SK-N-SH (cell line): ENCODE data around the gene ARHGEF25. TPM values are rescaled to one million over a fixed set of nuclear protein-coding genes. Genes with fewer than 3 reads are reported as not detected.
A peak's percentile ranks its signal among the peaks of the same experiment; 100 is the strongest.

ENCODE experiments used
- CTCF ChIA-PET: fragments of 300-600, 350-600 bp; formaldehyde crosslinking; extraction: SDS; loops from one replicate; lab custom pipeline; 2021; lab: Yijun Ruan, JAX
- POLR2A ChIA-PET: fragments of 350-600 bp; sonication (Branson Sonifier 250); formaldehyde crosslinking; extraction: SDS; loops from one replicate; lab custom pipeline; 2020; ENCODE audit warnings: antibody characterized with exemption, inconsistent platforms; lab: Yijun Ruan, JAX
- DNase-seq: peaks from one replicate; pipeline ENCODE4 v3.0.0; 2012
- H2AFZ ChIP-seq: fragments of 200-600 bp; sonication (generic); 2 replicates; pipeline ENCODE4 v1.8.1; 2016; ENCODE audit warnings: antibody characterized with exemption, mild to moderate bottlenecking, low read depth
- H3F3A ChIP-seq: fragments of 200-600 bp; sonication (generic); replicated peaks from 2 replicates; pipeline ENCODE3; 2016; ENCODE audit warnings: antibody characterized with exemption, mild to moderate bottlenecking; ENCODE audit not compliant: insufficient read depth
- H3K27ac ChIP-seq, 2 experiments: fragments of 200-500 bp in 1 of 2; fragments of 200-600 bp in 1 of 2; sonication (Bioruptor generic) in 1 of 2; sonication (generic), shearing (Covaris generic) in 1 of 2; 2 replicates each; pipeline versions ENCODE4 v1.5.1 to v1.6.1; 2014 to 2016; ENCODE audit warnings: low read depth in 2 of 2, inconsistent platforms in 1 of 2, low read length in 1 of 2, mild to moderate bottlenecking in 1 of 2, mixed read lengths in 1 of 2
- H3K27me3 ChIP-seq: fragments of 200-600 bp; sonication (generic), shearing (Covaris generic); 2 replicates; pipeline ENCODE4 v1.6.1; 2016; ENCODE audit warnings: mixed run types; ENCODE audit not compliant: insufficient read depth
- H3K36me3 ChIP-seq, 2 experiments: fragments of 200-500 bp in 1 of 2; fragments of 200-600 bp in 1 of 2; sonication (Bioruptor generic) in 1 of 2; sonication (generic) in 1 of 2; replicated peaks in 1 of 2; 2 replicates each; pipeline versions ENCODE3 to v1.5.1; 2014 to 2016; ENCODE audit warnings: low read length in 1 of 2, mild to moderate bottlenecking in 1 of 2; ENCODE audit not compliant: insufficient read depth in 2 of 2, control insufficient read depth in 1 of 2
- H3K4me1 ChIP-seq, 2 experiments: fragments of 200-500 bp in 1 of 2; fragments of 200-600 bp in 1 of 2; sonication (Bioruptor generic) in 1 of 2; sonication (generic), shearing (Covaris generic) in 1 of 2; 2 replicates each; pipeline versions ENCODE4 v1.5.1 to v1.6.1; 2014 to 2016; ENCODE audit warnings: low read depth in 1 of 2, low read length in 1 of 2, mixed run types in 1 of 2; ENCODE audit not compliant: insufficient read depth in 2 of 2, control insufficient read depth in 1 of 2
- H3K4me2 ChIP-seq: fragments of 200-600 bp; sonication (generic), shearing (Covaris generic); 2 replicates; pipeline ENCODE4 v1.6.1; 2017; ENCODE audit warnings: mixed run types
- H3K4me3 ChIP-seq, 2 experiments: fragments of 200-500 bp in 1 of 2; fragments of 200-600 bp in 1 of 2; sonication (Bioruptor generic) in 1 of 2; sonication (generic), shearing (Covaris generic) in 1 of 2; 2 replicates each; pipeline versions ENCODE4 v1.5.1 to v1.8.1; 2014 to 2016; ENCODE audit warnings: low read depth in 2 of 2, inconsistent platforms in 1 of 2, low read length in 1 of 2, mild to moderate bottlenecking in 1 of 2, mixed read lengths in 1 of 2, moderate library complexity in 1 of 2
- H3K79me2 ChIP-seq: fragments of 200-600 bp; sonication (generic); 2 replicates; pipeline ENCODE4 v1.8.1; 2017; ENCODE audit warnings: mild to moderate bottlenecking; ENCODE audit not compliant: insufficient read depth
- H3K9ac ChIP-seq: fragments of 200-600 bp; sonication (generic); 2 replicates; pipeline ENCODE4 v1.6.1; 2017; ENCODE audit warnings: mixed run types
- H3K9me2 ChIP-seq: fragments of 200-600 bp; sonication (generic); 2 replicates; pipeline ENCODE4 v1.6.1; 2017; ENCODE audit warnings: mixed run types
- H3K9me3 ChIP-seq: fragments of 200-600 bp; sonication (generic); 2 replicates; pipeline ENCODE4 v1.6.1; 2017; ENCODE audit warnings: mixed run types, mild to moderate bottlenecking, moderate library complexity
- H4K20me1 ChIP-seq: fragments of 200-600 bp; sonication (generic); 2 replicates; pipeline ENCODE4 v1.6.1; 2017; ENCODE audit warnings: mild to moderate bottlenecking, mixed run types; ENCODE audit not compliant: insufficient read depth
- CHD2 ChIP-seq: fragments of 150-350 bp; IDR thresholded peaks from 2 replicates; pipeline ENCODE4 v1.6.1; 2018; ENCODE audit warnings: low read length; ENCODE audit not compliant: partially characterized antibody
- ELF1 ChIP-seq: IDR thresholded peaks from 2 replicates; pipeline ENCODE4 v1.4.0; 2012
- EP300 ChIP-seq, 2 experiments: IDR thresholded peaks; 2 replicates each; pipeline versions ENCODE4 v1.4.0 to v1.6.1; 2012; ENCODE audit warnings: borderline replicate concordance in 1 of 2, low read depth in 1 of 2, low read length in 1 of 2
- FOSL2 ChIP-seq: IDR thresholded peaks from 2 replicates; pipeline ENCODE4 v1.4.0; 2012; ENCODE audit warnings: low read depth, mild to moderate bottlenecking, moderate library complexity, borderline replicate concordance
- JUND ChIP-seq: IDR thresholded peaks from 2 replicates; pipeline ENCODE4 v1.4.0; 2012
- MAX ChIP-seq: IDR thresholded peaks from 2 replicates; pipeline ENCODE4 v1.4.0; 2012; ENCODE audit warnings: low read depth
- MEF2A ChIP-seq: IDR thresholded peaks from 2 replicates; pipeline ENCODE4 v1.4.0; 2012; ENCODE audit warnings: low read depth, borderline replicate concordance
- MXI1 ChIP-seq: IDR thresholded peaks from 2 replicates; pipeline ENCODE4 v1.6.1; 2012; ENCODE audit warnings: mild to moderate bottlenecking, low read depth, low read length, improper control_type of control experiment
- PBX3 ChIP-seq: IDR thresholded peaks from 2 replicates; pipeline ENCODE4; 2012
- POLR2AphosphoS5 ChIP-seq: IDR thresholded peaks from 2 replicates; pipeline ENCODE4 v1.6.1; 2012; ENCODE audit warnings: low read depth, low read length
- RAD21 ChIP-seq: IDR thresholded peaks from 2 replicates; pipeline ENCODE4 v1.6.1; 2012; ENCODE audit warnings: mild to moderate bottlenecking, low read length
- TAF1 ChIP-seq: IDR thresholded peaks from 2 replicates; pipeline ENCODE4 v1.6.1; 2012; ENCODE audit warnings: low read depth, mild to moderate bottlenecking, low read length, moderate library complexity, borderline replicate concordance
- ZBTB33 ChIP-seq: IDR thresholded peaks from 2 replicates; pipeline ENCODE4 v1.4.0; 2012; ENCODE audit warnings: low read depth, borderline replicate concordance
- WGBS: methylation state at CpG from one replicate; pipeline ENCODE4 v1.1.6; 2017; ENCODE audit warnings: low lambda C conversion rate; 5-methylcytosine and 5-hydroxymethylcytosine counted together
- polyA plus RNA-seq, 3 experiments: library from polyadenylated mRNA; depleted of rRNA; stranded (reverse); fragments of >200 nt; gene quantifications; 2 replicates each; pipeline ENCODE4 v1.2.3, GENCODE V29; 2012

ARHGEF25 gene
- polyA plus RNA-seq, 1 of the 3 experiments (the other 2 are of a cell fraction): 48.1 TPM

- H3K79me2 ChIP-seq: peaks cover 8% of the 10 kb centered on the region; the same call in 1 of the 2 replicates
- peak overlapping the region; percentile 67 for H3K9ac ChIP-seq
- ChIA-PET CTCF (interaction anchor here (0.7 to 7.0 kb wide), 11 partner anchors 10 to 144 kb away, joined by 3 to 85 read pairs (median 6); partner anchors contain the start of genes B4GALNT1 and OS9), POLR2A (interaction anchor here (1.1 to 2.7 kb wide), 6 partner anchors 8 to 153 kb away, joined by 3 to 21 read pairs (median 6); partner anchors contain the start of genes ARHGEF25 and TSPAN31)
- H3K27ac ChIP-seq: no peak overlapping the region
- H4K20me1 ChIP-seq: no peaks in the 10 kb centered on the region
- H3K36me3 ChIP-seq: peaks cover 7 to 13% of the 10 kb centered on the region in 2 experiments
- H3K9me2 ChIP-seq: no peaks in the 10 kb centered on the region
- no peaks in the 10 kb centered on the region for H3K9me3 ChIP-seq
- H3K27me3 ChIP-seq: no peaks in the 10 kb centered on the region
- peak overlapping the region; percentile 82 for H2AFZ ChIP-seq
- peak overlapping the region; percentile 89 to 92 for H3K4me3 ChIP-seq
- DNase-seq: no peak
- WGBS: 56% methylated on average over 10 of the region's 10 CpGs
- H3K4me1 ChIP-seq: peaks cover 8 to 14% of the 10 kb centered on the region in 2 experiments; a peak in 2 of 4 replicates
- H3F3A ChIP-seq: peaks cover 3% of the 10 kb centered on the region
- H3K4me2 ChIP-seq: peak overlapping the region; percentile 92
- TF ChIP-seq MAX (no peak), MXI1 (no peak), EP300 (IDR thresholded peaks at IDR 0.05; ENCODE audit: borderline replicate concordance in 1 of 2, low read depth in 1 of 2, low read length in 1 of 2) (no peak), JUND (no peak), RAD21 (no peak)
These were observed 19.4 kb upstream of the ARHGEF25 start for GRCh38 chr12:57591782-57592325.

GRCh38 chr12:57592551-57593165, 18.6 kb upstream of the ARHGEF25 start:
- H3K9me2 ChIP-seq: no peaks in the 10 kb centered on the region
- peaks cover 8 to 14% of the 10 kb centered on the region in 2 experiments; a peak in 2 of 4 replicates for H3K4me1 ChIP-seq
- ChIA-PET CTCF (interaction anchor here (0.6 to 7.0 kb wide), 11 partner anchors 11 to 143 kb away, joined by 3 to 85 read pairs (median 4); partner anchors contain the start of genes B4GALNT1, DTX3 and OS9), POLR2A (no interaction called here)
- H3K4me2 ChIP-seq: peak overlapping the region; percentile 92
- no peak overlapping the region for H2AFZ ChIP-seq
- peak overlapping the region in 1 of 2 experiments; percentile 92; a peak in 1 of 4 replicates for H3K4me3 ChIP-seq
- no peak overlapping the region for H3K27ac ChIP-seq
- peaks cover 8% of the 10 kb centered on the region; the same call in 1 of the 2 replicates for H3K79me2 ChIP-seq
- TF ChIP-seq TAF1 (no peak), FOSL2 (peak; percentile 27; the same call in 1 of the 2 replicates), JUND (0 out of 2 replicates have a peak, but pooled peaks have one; percentile 9)
- 87% methylated on average over 2 of the region's 2 CpGs for WGBS
- DNase-seq: no peak
- no peaks in the 10 kb centered on the region for H4K20me1 ChIP-seq
- H3K27me3 ChIP-seq: no peaks in the 10 kb centered on the region
- H3F3A ChIP-seq: peaks cover 3% of the 10 kb centered on the region
- H3K9ac ChIP-seq: no peak overlapping the region
- no peaks in the 10 kb centered on the region for H3K9me3 ChIP-seq
- H3K36me3 ChIP-seq: peaks cover 7 to 20% of the 10 kb centered on the region in 2 experiments

GRCh38 chr12:57593187-57593586, 18.0 kb upstream of the ARHGEF25 start:
- POLR2A ChIA-PET: no interaction called here
- peaks cover 8 to 14% of the 10 kb centered on the region in 2 experiments; a peak in 2 of 4 replicates for H3K4me1 ChIP-seq
- H3K27me3 ChIP-seq: no peaks in the 10 kb centered on the region
- H3K27ac ChIP-seq: no peak overlapping the region
- TF ChIP-seq FOSL2 (no peak), EP300 (IDR thresholded peaks at IDR 0.05; ENCODE audit: borderline replicate concordance in 1 of 2, low read depth in 1 of 2, low read length in 1 of 2) (no peak), MEF2A (no peak), TAF1 (no peak), ELF1 (no peak), ZBTB33 (no peak), RAD21 (no peak), CHD2 (no peak), PBX3 (no peak), POLR2AphosphoS5 (no peak)
- H3K9me2 ChIP-seq: no peaks in the 10 kb centered on the region
- H3K79me2 ChIP-seq: peaks cover 8% of the 10 kb centered on the region; the same call in 1 of the 2 replicates
- no peak overlapping the region for H2AFZ ChIP-seq
- H3K36me3 ChIP-seq: peaks cover 11 to 23% of the 10 kb centered on the region in 2 experiments
- CTCF ChIA-PET: interaction anchor here (0.6 to 7.0 kb wide), 10 partner anchors 11 to 142 kb away, joined by 3 to 85 read pairs (median 4); partner anchors contain the start of genes B4GALNT1 and DTX3
- H3K9ac ChIP-seq: no peak overlapping the region
- no peaks in the 10 kb centered on the region for H4K20me1 ChIP-seq
- no peak for DNase-seq
- H3K4me3 ChIP-seq: no peak overlapping the region
- no peaks in the 10 kb centered on the region for H3K9me3 ChIP-seq
- H3K4me2 ChIP-seq: no peak overlapping the region
- 100% methylated on average over 4 of the region's 4 CpGs for WGBS
- peaks cover 3% of the 10 kb centered on the region for H3F3A ChIP-seq
